HEK293 (cell line): ENCODE measurements around the gene MLLT3.

Experiments
- HOXD13 ChIP-seq: sonication (generic); formaldehyde crosslinking; IDR thresholded peaks from 2 replicates; pipeline ENCODE4 v1.8.0; 2022; ENCODE audit warnings: missing genetic modification reagents, borderline replicate concordance
- KLF16 ChIP-seq: fragments of 450-650 bp; formaldehyde crosslinking; IDR thresholded peaks from 2 replicates; pipeline ENCODE4 v1.5.1; 2017; ENCODE audit warnings: missing biosample characterization, missing genetic modification characterization
- KLF9 ChIP-seq: fragments of 450-650 bp; formaldehyde crosslinking; IDR thresholded peaks from 2 replicates; pipeline ENCODE4 v1.5.1; 2016; ENCODE audit warnings: missing biosample characterization, missing genetic modification characterization, low read depth
- ZFHX2 ChIP-seq: fragments of 450-650 bp; formaldehyde crosslinking; conservative IDR thresholded peaks from 2 replicates; pipeline ENCODE4 v1.5.1; 2016; ENCODE audit warnings: missing biosample characterization, missing genetic modification characterization
- ZFP37 ChIP-seq: fragments of 450-650 bp; formaldehyde crosslinking; IDR thresholded peaks from 2 replicates; pipeline ENCODE4 v1.5.1; 2016; ENCODE audit warnings: missing biosample characterization, missing genetic modification characterization
- ZFP69B ChIP-seq: fragments of 450-650 bp; formaldehyde crosslinking; IDR thresholded peaks from 2 replicates; pipeline ENCODE4 v1.5.1; 2016; ENCODE audit warnings: missing biosample characterization, missing genetic modification characterization
- ZNF214 ChIP-seq: fragments of 450-650 bp; formaldehyde crosslinking; IDR thresholded peaks from 2 replicates; pipeline ENCODE4 v1.5.1; 2017; ENCODE audit warnings: missing biosample characterization, mild to moderate bottlenecking, missing genetic modification characterization, borderline replicate concordance
- ZNF324 ChIP-seq: fragments of 450-650 bp; formaldehyde crosslinking; IDR thresholded peaks from 2 replicates; pipeline ENCODE4 v1.5.1; 2016; ENCODE audit warnings: missing biosample characterization, missing genetic modification characterization
- ZNF394 ChIP-seq: fragments of 450-650 bp; formaldehyde crosslinking; IDR thresholded peaks from 2 replicates; pipeline ENCODE4 v1.5.1; 2016; ENCODE audit warnings: missing biosample characterization, missing genetic modification characterization, mild to moderate bottlenecking, moderate library complexity, borderline replicate concordance
- ZNF423 ChIP-seq: fragments of 450-650 bp; formaldehyde crosslinking; IDR thresholded peaks from 2 replicates; pipeline ENCODE4 v1.5.1; 2016; ENCODE audit warnings: missing biosample characterization, missing genetic modification characterization
- ZNF501 ChIP-seq: fragments of 450-650 bp; formaldehyde crosslinking; IDR thresholded peaks from 2 replicates; pipeline ENCODE4 v1.5.1; 2016; ENCODE audit warnings: missing biosample characterization, missing genetic modification characterization
- ZNF654 ChIP-seq: fragments of 450-650 bp; formaldehyde crosslinking; IDR thresholded peaks from 2 replicates; pipeline ENCODE4 v1.5.1; 2016; ENCODE audit warnings: low read depth, missing biosample characterization, missing genetic modification characterization
- ZNF658 ChIP-seq: fragments of 450-650 bp; formaldehyde crosslinking; IDR thresholded peaks from 2 replicates; pipeline ENCODE4; 2016; ENCODE audit warnings: missing biosample characterization, missing genetic modification characterization
- ZNF670 ChIP-seq: fragments of 450-650 bp; formaldehyde crosslinking; IDR thresholded peaks from 2 replicates; pipeline ENCODE4 v1.5.1; 2016; ENCODE audit warnings: missing biosample characterization, missing genetic modification characterization, low read depth
- ZNF747 ChIP-seq: fragments of 450-650 bp; formaldehyde crosslinking; IDR thresholded peaks from 2 replicates; pipeline ENCODE4 v1.5.1; 2016; ENCODE audit warnings: missing biosample characterization, missing genetic modification characterization
- ZNF785 ChIP-seq: fragments of 450-650 bp; formaldehyde crosslinking; IDR thresholded peaks from 2 replicates; pipeline ENCODE4 v1.5.1; 2016; ENCODE audit warnings: missing biosample characterization, missing genetic modification characterization
- ZXDB ChIP-seq: fragments of 450-650 bp; formaldehyde crosslinking; IDR thresholded peaks from 2 replicates; pipeline ENCODE4 v1.5.1; 2016; ENCODE audit warnings: missing biosample characterization, missing genetic modification characterization
- TF ChIP-seq, protein P1 (sequence below): fragments of 450-650 bp; formaldehyde crosslinking; conservative IDR thresholded peaks from 2 replicates; pipeline ENCODE4 v1.5.1; 2016; ENCODE audit warnings: low read depth, missing biosample characterization, missing genetic modification characterization
- TF ChIP-seq, protein P2 (sequence below): fragments of 450-650 bp; formaldehyde crosslinking; optimal IDR thresholded peaks from 2 replicates; pipeline ENCODE3; 2016; ENCODE audit warnings: missing biosample characterization, mild to moderate bottlenecking, missing genetic modification characterization
- TF ChIP-seq, protein P3 (sequence below): fragments of 450-650 bp; formaldehyde crosslinking; IDR thresholded peaks from 2 replicates; pipeline ENCODE4 v1.5.1; 2016; ENCODE audit warnings: missing biosample characterization, missing genetic modification characterization, borderline replicate concordance
- TF ChIP-seq, protein P4 (sequence below): IDR thresholded peaks from 2 replicates; pipeline ENCODE4 v1.6.1; 2011; ENCODE audit warnings: mild to moderate bottlenecking, low read depth, low read length, borderline replicate concordance
- TF ChIP-seq, protein P5 (sequence below): fragments of 450-650 bp; formaldehyde crosslinking; IDR thresholded peaks from 2 replicates; pipeline ENCODE4 v1.5.1; 2016; ENCODE audit warnings: missing biosample characterization, missing genetic modification characterization
- TF ChIP-seq, protein P6 (sequence below): fragments of 450-650 bp; IDR thresholded peaks from 2 replicates; pipeline ENCODE4 v1.5.1; 2018; ENCODE audit warnings: missing biosample characterization, mild to moderate bottlenecking, missing genetic modification characterization
- TF ChIP-seq, protein P7 (sequence below): fragments of 450-650 bp; formaldehyde crosslinking; IDR thresholded peaks from 2 replicates; pipeline ENCODE4 v1.5.1; 2016; ENCODE audit warnings: missing biosample characterization, missing genetic modification characterization

MLLT3 gene

DNA sequence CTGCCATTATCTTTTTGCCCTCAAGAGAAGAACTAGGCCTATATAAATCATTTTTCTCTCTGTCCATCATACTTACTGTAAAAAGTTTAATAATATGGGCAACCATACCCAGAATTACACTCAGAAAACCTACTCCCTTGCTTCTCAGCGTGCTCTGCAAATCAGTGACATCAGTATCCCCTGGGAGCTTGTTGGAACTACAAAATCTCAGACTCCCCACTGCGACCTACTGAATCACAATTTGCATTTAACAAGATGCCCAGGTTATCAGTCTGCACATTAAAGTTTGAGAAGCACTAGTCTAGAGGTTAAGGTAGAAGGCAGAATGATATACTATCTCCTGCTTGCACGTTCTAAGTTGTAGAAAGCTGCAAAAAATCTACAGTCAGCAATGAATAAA, 127.2 kb downstream of the MLLT3 start (continued):
- TF ChIP-seq HOXD13 (CRISPR knock-in tag) (no peak), ZNF747 (tag by site-specific recombination) (no peak), KLF9 (no peak), ZNF658 (tag by site-specific recombination) (no peak), ZNF785 (tag by site-specific recombination) (no peak), ZNF423 (peak; percentile 69), ZFP37 (tag by site-specific recombination) (no peak), ZNF670 (tag by site-specific recombination) (no peak), KLF16 (tag by site-specific recombination) (no peak), ZFP69B (tag by site-specific recombination) (no peak), ZFHX2 (tag by site-specific recombination) (no peak), ZNF214 (tag by site-specific recombination) (no peak), ZNF394 (tag by site-specific recombination) (no peak), ZNF324 (tag by site-specific recombination) (no peak), ZNF501 (tag by site-specific recombination) (no peak), ZXDB (tag by site-specific recombination) (peak; percentile 53), ZNF654 (tag by site-specific recombination) (no peak)
- TF ChIP-seq, protein P1, sequence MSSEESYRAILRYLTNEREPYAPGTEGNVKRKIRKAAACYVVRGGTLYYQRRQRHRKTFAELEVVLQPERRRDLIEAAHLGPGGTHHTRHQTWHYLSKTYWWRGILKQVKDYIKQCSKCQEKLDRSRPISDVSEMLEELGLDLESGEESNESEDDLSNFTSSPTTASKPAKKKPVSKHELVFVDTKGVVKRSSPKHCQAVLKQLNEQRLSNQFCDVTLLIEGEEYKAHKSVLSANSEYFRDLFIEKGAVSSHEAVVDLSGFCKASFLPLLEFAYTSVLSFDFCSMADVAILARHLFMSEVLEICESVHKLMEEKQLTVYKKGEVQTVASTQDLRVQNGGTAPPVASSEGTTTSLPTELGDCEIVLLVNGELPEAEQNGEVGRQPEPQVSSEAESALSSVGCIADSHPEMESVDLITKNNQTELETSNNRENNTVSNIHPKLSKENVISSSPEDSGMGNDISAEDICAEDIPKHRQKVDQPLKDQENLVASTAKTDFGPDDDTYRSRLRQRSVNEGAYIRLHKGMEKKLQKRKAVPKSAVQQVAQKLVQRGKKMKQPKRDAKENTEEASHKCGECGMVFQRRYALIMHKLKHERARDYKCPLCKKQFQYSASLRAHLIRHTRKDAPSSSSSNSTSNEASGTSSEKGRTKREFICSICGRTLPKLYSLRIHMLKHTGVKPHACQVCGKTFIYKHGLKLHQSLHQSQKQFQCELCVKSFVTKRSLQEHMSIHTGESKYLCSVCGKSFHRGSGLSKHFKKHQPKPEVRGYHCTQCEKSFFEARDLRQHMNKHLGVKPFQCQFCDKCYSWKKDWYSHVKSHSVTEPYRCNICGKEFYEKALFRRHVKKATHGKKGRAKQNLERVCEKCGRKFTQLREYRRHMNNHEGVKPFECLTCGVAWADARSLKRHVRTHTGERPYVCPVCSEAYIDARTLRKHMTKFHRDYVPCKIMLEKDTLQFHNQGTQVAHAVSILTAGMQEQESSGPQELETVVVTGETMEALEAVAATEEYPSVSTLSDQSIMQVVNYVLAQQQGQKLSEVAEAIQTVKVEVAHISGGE (tag by site-specific recombination): no peak
- TF ChIP-seq, protein P2, sequence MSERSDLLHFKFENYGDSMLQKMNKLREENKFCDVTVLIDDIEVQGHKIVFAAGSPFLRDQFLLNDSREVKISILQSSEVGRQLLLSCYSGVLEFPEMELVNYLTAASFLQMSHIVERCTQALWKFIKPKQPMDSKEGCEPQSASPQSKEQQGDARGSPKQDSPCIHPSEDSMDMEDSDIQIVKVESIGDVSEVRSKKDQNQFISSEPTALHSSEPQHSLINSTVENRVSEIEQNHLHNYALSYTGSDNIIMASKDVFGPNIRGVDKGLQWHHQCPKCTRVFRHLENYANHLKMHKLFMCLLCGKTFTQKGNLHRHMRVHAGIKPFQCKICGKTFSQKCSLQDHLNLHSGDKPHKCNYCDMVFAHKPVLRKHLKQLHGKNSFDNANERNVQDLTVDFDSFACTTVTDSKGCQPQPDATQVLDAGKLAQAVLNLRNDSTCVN (tag by site-specific recombination): no peak
- TF ChIP-seq, protein P3, sequence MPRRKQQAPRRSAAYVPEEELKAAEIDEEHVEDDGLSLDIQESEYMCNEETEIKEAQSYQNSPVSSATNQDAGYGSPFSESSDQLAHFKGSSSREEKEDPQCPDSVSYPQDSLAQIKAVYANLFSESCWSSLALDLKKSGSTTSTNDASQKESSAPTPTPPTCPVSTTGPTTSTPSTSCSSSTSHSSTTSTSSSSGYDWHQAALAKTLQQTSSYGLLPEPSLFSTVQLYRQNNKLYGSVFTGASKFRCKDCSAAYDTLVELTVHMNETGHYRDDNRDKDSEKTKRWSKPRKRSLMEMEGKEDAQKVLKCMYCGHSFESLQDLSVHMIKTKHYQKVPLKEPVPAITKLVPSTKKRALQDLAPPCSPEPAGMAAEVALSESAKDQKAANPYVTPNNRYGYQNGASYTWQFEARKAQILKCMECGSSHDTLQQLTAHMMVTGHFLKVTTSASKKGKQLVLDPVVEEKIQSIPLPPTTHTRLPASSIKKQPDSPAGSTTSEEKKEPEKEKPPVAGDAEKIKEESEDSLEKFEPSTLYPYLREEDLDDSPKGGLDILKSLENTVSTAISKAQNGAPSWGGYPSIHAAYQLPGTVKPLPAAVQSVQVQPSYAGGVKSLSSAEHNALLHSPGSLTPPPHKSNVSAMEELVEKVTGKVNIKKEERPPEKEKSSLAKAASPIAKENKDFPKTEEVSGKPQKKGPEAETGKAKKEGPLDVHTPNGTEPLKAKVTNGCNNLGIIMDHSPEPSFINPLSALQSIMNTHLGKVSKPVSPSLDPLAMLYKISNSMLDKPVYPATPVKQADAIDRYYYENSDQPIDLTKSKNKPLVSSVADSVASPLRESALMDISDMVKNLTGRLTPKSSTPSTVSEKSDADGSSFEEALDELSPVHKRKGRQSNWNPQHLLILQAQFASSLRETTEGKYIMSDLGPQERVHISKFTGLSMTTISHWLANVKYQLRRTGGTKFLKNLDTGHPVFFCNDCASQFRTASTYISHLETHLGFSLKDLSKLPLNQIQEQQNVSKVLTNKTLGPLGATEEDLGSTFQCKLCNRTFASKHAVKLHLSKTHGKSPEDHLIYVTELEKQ (tag by site-specific recombination): no peak
- TF ChIP-seq, protein P4, sequence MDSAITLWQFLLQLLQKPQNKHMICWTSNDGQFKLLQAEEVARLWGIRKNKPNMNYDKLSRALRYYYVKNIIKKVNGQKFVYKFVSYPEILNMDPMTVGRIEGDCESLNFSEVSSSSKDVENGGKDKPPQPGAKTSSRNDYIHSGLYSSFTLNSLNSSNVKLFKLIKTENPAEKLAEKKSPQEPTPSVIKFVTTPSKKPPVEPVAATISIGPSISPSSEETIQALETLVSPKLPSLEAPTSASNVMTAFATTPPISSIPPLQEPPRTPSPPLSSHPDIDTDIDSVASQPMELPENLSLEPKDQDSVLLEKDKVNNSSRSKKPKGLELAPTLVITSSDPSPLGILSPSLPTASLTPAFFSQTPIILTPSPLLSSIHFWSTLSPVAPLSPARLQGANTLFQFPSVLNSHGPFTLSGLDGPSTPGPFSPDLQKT: no peak
- TF ChIP-seq, protein P5, sequence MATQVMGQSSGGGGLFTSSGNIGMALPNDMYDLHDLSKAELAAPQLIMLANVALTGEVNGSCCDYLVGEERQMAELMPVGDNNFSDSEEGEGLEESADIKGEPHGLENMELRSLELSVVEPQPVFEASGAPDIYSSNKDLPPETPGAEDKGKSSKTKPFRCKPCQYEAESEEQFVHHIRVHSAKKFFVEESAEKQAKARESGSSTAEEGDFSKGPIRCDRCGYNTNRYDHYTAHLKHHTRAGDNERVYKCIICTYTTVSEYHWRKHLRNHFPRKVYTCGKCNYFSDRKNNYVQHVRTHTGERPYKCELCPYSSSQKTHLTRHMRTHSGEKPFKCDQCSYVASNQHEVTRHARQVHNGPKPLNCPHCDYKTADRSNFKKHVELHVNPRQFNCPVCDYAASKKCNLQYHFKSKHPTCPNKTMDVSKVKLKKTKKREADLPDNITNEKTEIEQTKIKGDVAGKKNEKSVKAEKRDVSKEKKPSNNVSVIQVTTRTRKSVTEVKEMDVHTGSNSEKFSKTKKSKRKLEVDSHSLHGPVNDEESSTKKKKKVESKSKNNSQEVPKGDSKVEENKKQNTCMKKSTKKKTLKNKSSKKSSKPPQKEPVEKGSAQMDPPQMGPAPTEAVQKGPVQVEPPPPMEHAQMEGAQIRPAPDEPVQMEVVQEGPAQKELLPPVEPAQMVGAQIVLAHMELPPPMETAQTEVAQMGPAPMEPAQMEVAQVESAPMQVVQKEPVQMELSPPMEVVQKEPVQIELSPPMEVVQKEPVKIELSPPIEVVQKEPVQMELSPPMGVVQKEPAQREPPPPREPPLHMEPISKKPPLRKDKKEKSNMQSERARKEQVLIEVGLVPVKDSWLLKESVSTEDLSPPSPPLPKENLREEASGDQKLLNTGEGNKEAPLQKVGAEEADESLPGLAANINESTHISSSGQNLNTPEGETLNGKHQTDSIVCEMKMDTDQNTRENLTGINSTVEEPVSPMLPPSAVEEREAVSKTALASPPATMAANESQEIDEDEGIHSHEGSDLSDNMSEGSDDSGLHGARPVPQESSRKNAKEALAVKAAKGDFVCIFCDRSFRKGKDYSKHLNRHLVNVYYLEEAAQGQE (tag by site-specific recombination): no peak
- TF ChIP-seq, protein P6, sequence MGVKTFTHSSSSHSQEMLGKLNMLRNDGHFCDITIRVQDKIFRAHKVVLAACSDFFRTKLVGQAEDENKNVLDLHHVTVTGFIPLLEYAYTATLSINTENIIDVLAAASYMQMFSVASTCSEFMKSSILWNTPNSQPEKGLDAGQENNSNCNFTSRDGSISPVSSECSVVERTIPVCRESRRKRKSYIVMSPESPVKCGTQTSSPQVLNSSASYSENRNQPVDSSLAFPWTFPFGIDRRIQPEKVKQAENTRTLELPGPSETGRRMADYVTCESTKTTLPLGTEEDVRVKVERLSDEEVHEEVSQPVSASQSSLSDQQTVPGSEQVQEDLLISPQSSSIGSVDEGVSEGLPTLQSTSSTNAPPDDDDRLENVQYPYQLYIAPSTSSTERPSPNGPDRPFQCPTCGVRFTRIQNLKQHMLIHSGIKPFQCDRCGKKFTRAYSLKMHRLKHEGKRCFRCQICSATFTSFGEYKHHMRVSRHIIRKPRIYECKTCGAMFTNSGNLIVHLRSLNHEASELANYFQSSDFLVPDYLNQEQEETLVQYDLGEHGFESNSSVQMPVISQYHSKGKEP (tag by site-specific recombination): no peak
- TF ChIP-seq, protein P7, sequence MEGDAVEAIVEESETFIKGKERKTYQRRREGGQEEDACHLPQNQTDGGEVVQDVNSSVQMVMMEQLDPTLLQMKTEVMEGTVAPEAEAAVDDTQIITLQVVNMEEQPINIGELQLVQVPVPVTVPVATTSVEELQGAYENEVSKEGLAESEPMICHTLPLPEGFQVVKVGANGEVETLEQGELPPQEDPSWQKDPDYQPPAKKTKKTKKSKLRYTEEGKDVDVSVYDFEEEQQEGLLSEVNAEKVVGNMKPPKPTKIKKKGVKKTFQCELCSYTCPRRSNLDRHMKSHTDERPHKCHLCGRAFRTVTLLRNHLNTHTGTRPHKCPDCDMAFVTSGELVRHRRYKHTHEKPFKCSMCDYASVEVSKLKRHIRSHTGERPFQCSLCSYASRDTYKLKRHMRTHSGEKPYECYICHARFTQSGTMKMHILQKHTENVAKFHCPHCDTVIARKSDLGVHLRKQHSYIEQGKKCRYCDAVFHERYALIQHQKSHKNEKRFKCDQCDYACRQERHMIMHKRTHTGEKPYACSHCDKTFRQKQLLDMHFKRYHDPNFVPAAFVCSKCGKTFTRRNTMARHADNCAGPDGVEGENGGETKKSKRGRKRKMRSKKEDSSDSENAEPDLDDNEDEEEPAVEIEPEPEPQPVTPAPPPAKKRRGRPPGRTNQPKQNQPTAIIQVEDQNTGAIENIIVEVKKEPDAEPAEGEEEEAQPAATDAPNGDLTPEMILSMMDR (tag by site-specific recombination): no peak
